Left cardiac atrium (tissue), 4 donors: ENCODE measurements around the gene TBCD. TPM values are rescaled to one million over a fixed set of nuclear protein-coding genes. Genes with fewer than 3 reads are reported as not detected.

Experiments used
- ATAC-seq, 2 donors: fragments of 200-7000 bp; cut with Tn5 transposase; one replicate each; pipeline ENCODE4 v1.9.1; 2020; ENCODE audit warnings: mild to moderate bottlenecking in 2 of 2, moderate library complexity in 2 of 2
- DNase-seq: peaks from one replicate; pipeline ENCODE4 v3.0.0-alpha.2; 2020
- intact Hi-C, 2 donors: fragments of 100-400 bp; cut with DNase I; formaldehyde crosslinking; loops; one replicate each; pipeline versions ENCODE4 v1.14.1 to v1.15.1; 2022 to 2023
- total RNA-seq, 2 donors: library from RNA; stranded (reverse); fragmentation: NEBNext Ultra II Directional; extraction: Animal tissue kit (Norgen Biotek cat#: 25700); gene quantifications; one replicate each; pipeline ENCODE4 v1.2.1, GENCODE V29; 2021
- donor health status: DM: no; HTN: yes; CAD: no.
- donor health status: DM: no; HTN: yes; CAD: no; lungs with severe emphysema.
- donor health status: DM: yes; HTN: yes; CAD: no.
- donor health status: Dilated cardiomyopathy.

Gene TBCD
- total RNA-seq, 2 donors from 2014 or later = 37.0 to 59.8 TPM

GRCh38 chr17:82915757-82916027 is 163.8 kb downstream of the TBCD start:
- DNase-seq = no peak
- intact Hi-C loops = loop anchor here in 1 of 2 donors (10.0 kb wide), 1 partner anchor 131 kb away; no protein-coding TSS in a partner anchor

GRCh38 chr17:82917699-82918345 is 166.0 kb downstream of the TBCD start:
- intact Hi-C loops = loop anchor here in 1 of 2 donors (10.0 kb wide), 1 partner anchor 133 kb away; no protein-coding TSS in a partner anchor
- DNase-seq (no peak), ATAC-seq (no peak)

More at GRCh38 chr17:82915757-82916027, 163.8 kb downstream of the TBCD start:
- ATAC-seq = no peak

GRCh38 chr17:82918508-82918907 is 166.6 kb downstream of the TBCD start:
- DNase-seq = no peak
- intact Hi-C loops = loop anchor here in 1 of 2 donors (10.0 kb wide), 1 partner anchor 134 kb away; no protein-coding TSS in a partner anchor
- ATAC-seq = no peak

- no peak for ATAC-seq
- intact Hi-C loops = no loop called here
- no peak for DNase-seq
Measured at GRCh38 chr17:82920150-82920549, 168.3 kb downstream of the TBCD start.

GRCh38 chr17:82920715-82921114 is 168.8 kb downstream of the TBCD start:
- intact Hi-C loops = no loop called here
- ATAC-seq (no peak), DNase-seq (no peak)

GRCh38 chr17:82921426-82921825 is 169.6 kb downstream of the TBCD start:
- no peak for ATAC-seq
- intact Hi-C loops = no loop called here
- no peak for DNase-seq

GRCh38 chr17:82922646-82923045 is 170.8 kb downstream of the TBCD start:
- no peak for ATAC-seq
- intact Hi-C loops = no loop called here
- no peak for DNase-seq

GRCh38 chr17:82923366-82924113 is 171.7 kb downstream of the TBCD start:
- no peak for DNase-seq
- no peak for ATAC-seq
- intact Hi-C loops = no loop called here

- DNase-seq (no peak), ATAC-seq (no peak)
- intact Hi-C loops = no loop called here
Measured at GRCh38 chr17:82924214-82924613, 172.3 kb downstream of the TBCD start.

- DNase-seq (no peak), ATAC-seq (no peak)
- intact Hi-C loops = no loop called here
Measured at GRCh38 chr17:82924812-82925211, 172.9 kb downstream of the TBCD start.

GRCh38 chr17:82925336-82925735 is 173.5 kb downstream of the TBCD start:
- ATAC-seq = no peak
- intact Hi-C loops = no loop called here

GRCh38 chr17:82926081-82926480 is 174.2 kb downstream of the TBCD start:
- DNase-seq = no peak
- no peak for ATAC-seq
- intact Hi-C loops = no loop called here

More at GRCh38 chr17:82925336-82925735, 173.5 kb downstream of the TBCD start:
- DNase-seq = no peak

GRCh38 chr17:82926716-82927115 is 174.9 kb downstream of the TBCD start:
- no peak for DNase-seq
- intact Hi-C loops = no loop called here
- no peak for ATAC-seq

- ATAC-seq (no peak), DNase-seq (no peak)
- intact Hi-C loops = no loop called here
Measured at GRCh38 chr17:82927311-82927660, 175.4 kb downstream of the TBCD start.

- intact Hi-C loops = no loop called here
- DNase-seq (peak; percentile 20), ATAC-seq (no peak)
Measured at GRCh38 chr17:82927661-82928601, 176.1 kb downstream of the TBCD start.

GRCh38 chr17:82929011-82929622 is 177.3 kb downstream of the TBCD start:
- intact Hi-C loops = no loop called here
- ATAC-seq (no peak), DNase-seq (peak; percentile 16)

- DNase-seq = no peak
- ATAC-seq = no peak
- intact Hi-C loops = no loop called here
Measured at GRCh38 chr17:82929676-82930042, 177.8 kb downstream of the TBCD start.

GRCh38 chr17:82930043-82930923 is 178.4 kb downstream of the TBCD start:
- intact Hi-C loops = no loop called here
- DNase-seq = peak; percentile 12
- ATAC-seq = no peak
